ENCODE data around the gene STK32A. TPM values are rescaled to one million over a fixed set of nuclear protein-coding genes. Genes with fewer than 3 reads are reported as not detected.

The STK32A gene
- total RNA-seq, 1 donor from 2014 or later: 0.21 TPM

- no peak for DNase-seq (ENCODE audit: low read depth)
Measured at GRCh38 chr5:147388184-147389108, 153.6 kb downstream of the STK32A start.

- no peak for DNase-seq (ENCODE audit: low read depth)
Measured at GRCh38 chr5:147390654-147391225, 155.9 kb downstream of the STK32A start.

GRCh38 chr5:147391781-147392180 is 157.0 kb downstream of the STK32A start:
- DNase-seq (ENCODE audit: low read depth): peak; percentile 79

- no peak for DNase-seq (ENCODE audit: low read depth)
Measured at GRCh38 chr5:147393874-147394672, 159.2 kb downstream of the STK32A start.

GRCh38 chr5:147396070-147396823 is 161.4 kb downstream of the STK32A start:
- peak; percentile 70 for DNase-seq (ENCODE audit: low read depth)

- DNase-seq (ENCODE audit: low read depth): no peak
Measured at GRCh38 chr5:147397616-147398015, 162.8 kb downstream of the STK32A start.

- no peak for DNase-seq (ENCODE audit: low read depth)
Measured at GRCh38 chr5:147398860-147399259, 164.0 kb downstream of the STK32A start.

- DNase-seq (ENCODE audit: low read depth): no peak
Measured at GRCh38 chr5:147400126-147400809, 165.4 kb downstream of the STK32A start.

- no peak for DNase-seq (ENCODE audit: low read depth)
Measured at GRCh38 chr5:147400881-147401280, 166.1 kb downstream of the STK32A start.

GRCh38 chr5:147403651-147404640 is 169.1 kb downstream of the STK32A start:
- peak; percentile 97 for DNase-seq (ENCODE audit: low read depth)

GRCh38 chr5:147404706-147405105 is 169.9 kb downstream of the STK32A start:
- no peak for DNase-seq (ENCODE audit: low read depth)

GRCh38 chr5:147406636-147407035 is 171.8 kb downstream of the STK32A start:
- no peak for DNase-seq (ENCODE audit: low read depth)

GRCh38 chr5:147407094-147407681 is 172.4 kb downstream of the STK32A start:
- peak; percentile 61 for DNase-seq (ENCODE audit: low read depth)

- DNase-seq (ENCODE audit: low read depth): no peak
Measured at GRCh38 chr5:147408980-147409379, 174.2 kb downstream of the STK32A start.

- DNase-seq (ENCODE audit: low read depth): peak; percentile 59
Measured at GRCh38 chr5:147410496-147411358, 175.9 kb downstream of the STK32A start.

- DNase-seq (ENCODE audit: low read depth): no peak
Measured at GRCh38 chr5:147411359-147412319, 176.8 kb downstream of the STK32A start.

- DNase-seq (ENCODE audit: low read depth): no peak
Measured at GRCh38 chr5:147412561-147412960, 177.7 kb downstream of the STK32A start.
